Gastrocnemius medialis (tissue), 4 donors: ENCODE results near the gene GLI3. TPM values are rescaled to one million over a fixed set of nuclear protein-coding genes. Genes with fewer than 3 reads are reported as not detected.
A peak's percentile ranks its signal among the peaks of the same experiment; 100 is the strongest.

Source experiments
- ATAC-seq, 2 donors: fragments of 150-250 bp; one replicate each; pipeline ENCODE4 v1.9.1; 2016
- DNase-seq, 2 donors: peaks; one replicate each; pipeline ENCODE4 v3.0.0-alpha.2; 2019
- H3K27ac ChIP-seq, 4 donors: fragments of 200-600 bp; sonication (generic); 1 replicate in 1 of 4; 2 replicates in 3 of 4; pipeline ENCODE4 v1.5.1; 2016 to 2018; ENCODE audit warnings: mild to moderate bottlenecking in 2 of 4, moderate library complexity in 1 of 4
- H3K27me3 ChIP-seq, 3 donors: fragments of 200-600 bp; sonication (generic) in 2 of 3; 1 replicate in 1 of 3; 2 replicates in 2 of 3; pipeline versions ENCODE4 v1.5.1 to v1.6.0; 2016 to 2019; ENCODE audit warnings: mild to moderate bottlenecking in 1 of 3, moderate library complexity in 1 of 3
- H3K36me3 ChIP-seq, 2 donors: fragments of 200-600 bp; sonication (generic) in 1 of 2; one replicate each; pipeline ENCODE4 v1.5.1; 2017 to 2018
- H3K4me1 ChIP-seq, 2 donors: fragments of 200-600 bp; sonication (generic) in 1 of 2; one replicate each; pipeline ENCODE4 v1.5.1; 2016 to 2017; ENCODE audit warnings: mild to moderate bottlenecking in 2 of 2
- H3K4me3 ChIP-seq, 4 donors: fragments of 200-600 bp; sonication (generic) in 3 of 4; 1 replicate in 1 of 4; 2 replicates in 3 of 4; pipeline ENCODE4 v1.5.1; 2016 to 2019; ENCODE audit warnings: mild to moderate bottlenecking in 2 of 4
- H3K9me3 ChIP-seq, 3 donors: fragments of 200-600 bp; sonication (generic) in 2 of 3; 1 replicate in 1 of 3; 2 replicates in 2 of 3; pipeline ENCODE4 v1.5.1; 2016 to 2019
- POLR2A ChIP-seq, 2 donors: fragments of 450-650 bp; IDR thresholded peaks; one replicate each; pipeline ENCODE4 v1.6.1; 2017; ENCODE audit warnings: antibody characterized with exemption in 2 of 2, mild to moderate bottlenecking in 2 of 2, moderate library complexity in 2 of 2
- in situ Hi-C, 4 donors: fragments of 200-750 bp; cut with MboI; loops; one replicate each; pipeline versions ENCODE4 v1.15.0 to v1.8.0; 2017; ENCODE audit warnings: low sequenced_read_pairs in 4 of 4
- intact Hi-C: fragments of 100-400 bp; cut with DNase I; formaldehyde crosslinking; loops from one replicate; pipeline ENCODE4 v1.15.1; 2023; ENCODE audit warnings: low total_unique reads
- total RNA-seq, 4 donors: library from RNA; depleted of rRNA; stranded (reverse); fragments of >200 nt; gene quantifications; one replicate each; pipeline versions ENCODE4 v1.1.0 to v1.2.3, GENCODE V29; 2016
- TF ChIP-seq, protein P1 (sequence below), 5 experiments: fragments of 450-650 bp in 3 of 5; fragments of 200-600 bp in 2 of 5; sonication (generic) in 2 of 5; IDR thresholded peaks in 4 of 5; conservative IDR thresholded peaks in 1 of 5; 1 replicate in 4 of 5; 2 replicates in 1 of 5; pipeline ENCODE4 v1.5.1; 2016 to 2019; ENCODE audit warnings: antibody characterized with exemption in 5 of 5, mild to moderate bottlenecking in 3 of 5, moderate library complexity in 3 of 5

GLI3 gene
- total RNA-seq, 4 donors from 2014 or later = 0.46 to 1.6 (median 0.81) TPM

DNA sequence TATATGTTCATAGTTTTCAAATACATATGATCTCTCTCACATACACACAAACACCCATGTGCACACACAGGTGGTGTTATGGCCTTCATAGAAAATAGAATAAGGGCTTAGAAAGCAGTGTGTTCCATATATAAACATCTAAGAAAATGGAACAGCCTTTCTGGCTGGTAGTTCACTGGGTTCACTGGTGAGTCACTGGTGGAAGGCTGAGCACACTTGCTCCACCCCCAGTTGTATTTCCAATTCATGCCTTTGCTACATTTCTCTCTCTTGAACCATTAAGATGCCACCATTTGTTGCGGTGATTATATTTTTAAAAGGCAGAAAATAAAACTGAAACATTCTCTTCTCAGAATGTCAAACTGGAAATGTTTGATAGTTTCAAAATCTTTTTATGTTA, 252.1 kb downstream of the GLI3 start:
- H3K27ac ChIP-seq = no peak overlapping the region
- peaks cover 10 to 22% of the 10 kb centered on the region in 2 donors for H3K4me1 ChIP-seq
- H3K9me3 ChIP-seq = no peaks in the 10 kb centered on the region
- no peaks in the 10 kb centered on the region for H3K36me3 ChIP-seq
- no peaks in the 10 kb centered on the region for H3K27me3 ChIP-seq
- DNase-seq = no peak
- ATAC-seq = no peak
- H3K4me3 ChIP-seq = no peak overlapping the region
- in situ Hi-C loops = loop anchor here in 1 of 4 donors (25.0 kb wide), 1 partner anchor 252 kb away; the partner anchor contains the start of gene GLI3
- TF ChIP-seq, protein P1, sequence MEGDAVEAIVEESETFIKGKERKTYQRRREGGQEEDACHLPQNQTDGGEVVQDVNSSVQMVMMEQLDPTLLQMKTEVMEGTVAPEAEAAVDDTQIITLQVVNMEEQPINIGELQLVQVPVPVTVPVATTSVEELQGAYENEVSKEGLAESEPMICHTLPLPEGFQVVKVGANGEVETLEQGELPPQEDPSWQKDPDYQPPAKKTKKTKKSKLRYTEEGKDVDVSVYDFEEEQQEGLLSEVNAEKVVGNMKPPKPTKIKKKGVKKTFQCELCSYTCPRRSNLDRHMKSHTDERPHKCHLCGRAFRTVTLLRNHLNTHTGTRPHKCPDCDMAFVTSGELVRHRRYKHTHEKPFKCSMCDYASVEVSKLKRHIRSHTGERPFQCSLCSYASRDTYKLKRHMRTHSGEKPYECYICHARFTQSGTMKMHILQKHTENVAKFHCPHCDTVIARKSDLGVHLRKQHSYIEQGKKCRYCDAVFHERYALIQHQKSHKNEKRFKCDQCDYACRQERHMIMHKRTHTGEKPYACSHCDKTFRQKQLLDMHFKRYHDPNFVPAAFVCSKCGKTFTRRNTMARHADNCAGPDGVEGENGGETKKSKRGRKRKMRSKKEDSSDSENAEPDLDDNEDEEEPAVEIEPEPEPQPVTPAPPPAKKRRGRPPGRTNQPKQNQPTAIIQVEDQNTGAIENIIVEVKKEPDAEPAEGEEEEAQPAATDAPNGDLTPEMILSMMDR (IDR thresholded peaks at IDR 0.05 in 4 of 5, conservative IDR thresholded peaks at IDR 0.05 in 1 of 5) = no peak
- TF ChIP-seq POLR2A (IDR thresholded peaks at IDR 0.05) = no peak
- intact Hi-C loops = no loop called here

DNA sequence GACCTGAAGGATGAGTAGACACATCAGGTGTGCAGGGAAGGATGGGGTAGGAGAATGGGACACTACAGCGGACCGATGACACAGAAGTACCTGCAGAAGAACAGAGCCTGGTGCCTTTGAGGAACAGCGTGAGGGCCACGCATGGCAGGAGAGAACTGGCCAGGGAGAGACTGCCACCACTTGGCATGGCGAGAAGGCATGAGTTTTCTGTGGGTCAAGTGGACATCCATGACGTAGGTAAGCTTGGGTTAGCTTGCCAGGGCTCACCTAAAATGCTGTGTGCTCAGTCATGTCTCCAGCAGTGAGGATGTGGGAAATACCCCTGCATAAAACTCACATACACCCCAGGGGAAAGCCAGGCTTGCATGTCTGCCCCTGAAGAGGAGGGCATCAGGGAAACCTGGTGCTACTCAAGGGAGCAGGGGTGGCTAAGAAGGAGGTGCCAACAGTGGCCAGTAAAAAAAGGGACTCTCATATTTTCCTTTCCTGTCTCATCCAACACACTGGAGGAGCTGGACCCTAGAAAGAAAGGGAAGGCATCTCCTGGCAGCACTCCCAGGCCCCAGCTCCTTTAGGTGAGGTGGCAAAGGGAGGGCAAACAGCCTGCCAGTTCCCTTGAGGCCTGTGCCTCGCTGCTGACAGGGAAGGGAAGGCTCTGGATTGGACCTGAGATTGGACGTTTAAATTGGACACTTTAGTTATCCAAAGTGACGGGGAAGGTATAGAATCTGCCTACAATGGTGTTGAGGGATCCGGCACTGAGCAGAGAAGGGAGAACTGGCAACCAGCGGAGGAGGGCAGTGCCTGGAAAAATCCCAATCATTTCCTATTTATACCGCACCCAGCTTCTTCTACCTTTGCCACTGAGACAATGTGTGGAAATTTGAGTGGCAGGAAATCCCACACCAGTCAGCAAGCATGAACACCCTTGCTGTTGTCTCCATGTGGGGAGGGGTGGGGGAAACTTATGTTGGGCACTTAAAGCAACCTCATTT, 255.7 kb downstream of the GLI3 start:
- Histone ChIP-seq H3K27me3 (no peaks in the 10 kb centered on the region), H3K4me3 (no peak overlapping the region), H3K27ac (no peak overlapping the region), H3K36me3 (no peaks in the 10 kb centered on the region), H3K9me3 (no peaks in the 10 kb centered on the region), H3K4me1 (peaks cover 24 to 41% of the 10 kb centered on the region in 2 donors)
- in situ Hi-C loops (loop anchor here in 1 of 4 donors (25.0 kb wide), 1 partner anchor 256 kb away; the partner anchor contains the start of gene GLI3), intact Hi-C loops (no loop called here)
- DNase-seq (no peak), ATAC-seq (no peak)
- no peak for TF ChIP-seq POLR2A (IDR thresholded peaks at IDR 0.05)
- TF ChIP-seq, protein P1 (IDR thresholded peaks at IDR 0.05 in 4 of 5, conservative IDR thresholded peaks at IDR 0.05 in 1 of 5) = no peak

DNA sequence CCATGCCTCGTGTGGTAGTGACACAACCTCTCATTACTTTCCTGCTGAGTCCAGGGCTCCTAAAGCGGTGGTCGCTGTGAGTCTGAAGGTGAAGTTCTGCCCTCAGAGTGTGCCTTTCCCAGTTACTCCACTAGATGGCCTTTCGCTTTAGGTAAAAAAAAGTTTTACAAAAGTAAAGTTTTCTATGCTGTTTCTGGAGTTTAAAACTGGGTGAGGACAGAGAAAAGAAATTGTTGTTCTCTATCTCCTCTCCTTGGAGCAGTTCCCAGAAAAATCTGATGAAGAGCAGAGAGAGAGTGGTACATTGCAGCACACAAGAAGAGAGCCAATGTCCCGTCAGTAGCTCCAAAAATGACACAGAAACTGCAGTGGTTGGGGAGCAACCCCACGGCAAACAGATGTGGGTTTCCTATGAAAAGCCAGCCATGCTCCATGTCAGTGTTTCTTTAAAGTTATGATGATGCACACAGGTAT, 257.1 kb downstream of the GLI3 start:
- no peak overlapping the region for H3K27ac ChIP-seq
- TF ChIP-seq POLR2A (IDR thresholded peaks at IDR 0.05) = no peak
- TF ChIP-seq, protein P1 (IDR thresholded peaks at IDR 0.05 in 4 of 5, conservative IDR thresholded peaks at IDR 0.05 in 1 of 5) = peak; percentile 9 to 67 (median 39)
- peaks cover 31 to 55% of the 10 kb centered on the region in 2 donors for H3K4me1 ChIP-seq
- in situ Hi-C loops = loop anchor here in 2 of 4 donors (10.0 to 25.0 kb wide), 2 partner anchors 257 to 705 kb away; partner anchors contain the start of gene GLI3 (in 1 of the 2)
- DNase-seq (no peak), ATAC-seq (peak; percentile 11 to 27)
- H3K36me3 ChIP-seq = no peaks in the 10 kb centered on the region
- H3K9me3 ChIP-seq = no peaks in the 10 kb centered on the region
- H3K27me3 ChIP-seq = no peaks in the 10 kb centered on the region
- intact Hi-C loops = loop anchor here (5.0 to 10.0 kb wide), 2 partner anchors 257 to 865 kb away; partner anchors contain the start of gene GLI3
- no peak overlapping the region for H3K4me3 ChIP-seq

DNA sequence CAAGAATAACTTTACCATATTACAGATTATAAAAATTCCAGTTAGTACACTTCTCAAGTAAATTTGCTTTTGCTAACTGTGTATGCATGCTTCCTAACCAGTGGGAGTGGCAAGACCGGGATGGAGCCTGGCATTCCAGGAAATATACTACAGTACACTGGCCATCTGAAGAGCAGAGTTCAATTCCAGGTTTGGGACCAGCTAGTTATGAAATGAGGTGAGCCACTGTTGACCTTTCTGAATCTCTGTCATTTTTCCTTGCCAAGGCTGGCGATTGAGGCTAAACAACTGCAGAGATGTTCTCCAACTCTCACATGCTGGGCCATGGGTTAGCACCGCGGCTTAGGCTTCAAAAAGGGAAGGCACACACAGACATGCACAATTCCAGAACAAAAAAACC, 258.2 kb downstream of the GLI3 start:
- Histone ChIP-seq H3K9me3 (no peaks in the 10 kb centered on the region), H3K4me1 (peaks cover 31 to 55% of the 10 kb centered on the region in 2 donors), H3K27ac (no peak overlapping the region), H3K4me3 (no peak overlapping the region), H3K36me3 (no peaks in the 10 kb centered on the region), H3K27me3 (no peaks in the 10 kb centered on the region)
- in situ Hi-C loops = loop anchor here in 2 of 4 donors (10.0 to 25.0 kb wide), 2 partner anchors 258 to 706 kb away; partner anchors contain the start of gene GLI3 (in 1 of the 2)
- TF ChIP-seq, protein P1 (IDR thresholded peaks at IDR 0.05 in 4 of 5, conservative IDR thresholded peaks at IDR 0.05 in 1 of 5) = no peak
- TF ChIP-seq POLR2A (IDR thresholded peaks at IDR 0.05) = no peak
- intact Hi-C loops = loop anchor here (5.0 to 10.0 kb wide), 2 partner anchors 258 to 866 kb away; partner anchors contain the start of gene GLI3
- DNase-seq (no peak), ATAC-seq (no peak)
